SU-DHL-6 (cell line): ENCODE data around the gene EYS.

Experiments used
- EZH2phosphoT487 ChIP-seq: fragments of 200-600 bp; sonication (generic), shearing (Covaris generic); conservative IDR thresholded peaks from 2 replicates; pipeline ENCODE4 v1.6.1; 2018; ENCODE audit warnings: mild to moderate bottlenecking, antibody characterized with exemption, low read length, moderate library complexity, mixed read lengths
- TF ChIP-seq, protein P1 (sequence below): fragments of 200-600 bp; sonication (generic); IDR thresholded peaks from one replicate; pipeline ENCODE4 v1.5.1; 2017; ENCODE audit warnings: antibody characterized with exemption, mild to moderate bottlenecking, low read length, moderate library complexity; ENCODE audit not compliant: insufficient read depth, poor library complexity, severe bottlenecking

DNA sequence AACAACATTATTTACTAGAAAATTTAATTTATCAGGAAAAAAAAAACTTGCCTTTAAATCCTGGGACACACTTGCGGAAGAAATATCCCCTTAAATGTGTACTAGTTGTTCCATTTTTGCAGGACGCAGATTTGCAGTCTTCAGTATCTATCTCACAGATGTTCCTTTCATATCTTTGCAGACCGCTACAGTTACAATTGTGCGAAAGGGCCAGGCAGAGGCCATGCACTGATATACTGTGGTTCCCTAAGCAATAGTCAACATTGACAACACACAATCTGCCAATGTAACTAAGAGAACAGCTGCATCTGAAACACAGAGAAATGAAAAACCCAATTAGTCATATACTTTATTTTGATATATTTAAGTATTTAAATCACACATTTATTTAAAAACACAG lies 411.2 kb downstream of the EYS start:
- TF ChIP-seq, protein P1, sequence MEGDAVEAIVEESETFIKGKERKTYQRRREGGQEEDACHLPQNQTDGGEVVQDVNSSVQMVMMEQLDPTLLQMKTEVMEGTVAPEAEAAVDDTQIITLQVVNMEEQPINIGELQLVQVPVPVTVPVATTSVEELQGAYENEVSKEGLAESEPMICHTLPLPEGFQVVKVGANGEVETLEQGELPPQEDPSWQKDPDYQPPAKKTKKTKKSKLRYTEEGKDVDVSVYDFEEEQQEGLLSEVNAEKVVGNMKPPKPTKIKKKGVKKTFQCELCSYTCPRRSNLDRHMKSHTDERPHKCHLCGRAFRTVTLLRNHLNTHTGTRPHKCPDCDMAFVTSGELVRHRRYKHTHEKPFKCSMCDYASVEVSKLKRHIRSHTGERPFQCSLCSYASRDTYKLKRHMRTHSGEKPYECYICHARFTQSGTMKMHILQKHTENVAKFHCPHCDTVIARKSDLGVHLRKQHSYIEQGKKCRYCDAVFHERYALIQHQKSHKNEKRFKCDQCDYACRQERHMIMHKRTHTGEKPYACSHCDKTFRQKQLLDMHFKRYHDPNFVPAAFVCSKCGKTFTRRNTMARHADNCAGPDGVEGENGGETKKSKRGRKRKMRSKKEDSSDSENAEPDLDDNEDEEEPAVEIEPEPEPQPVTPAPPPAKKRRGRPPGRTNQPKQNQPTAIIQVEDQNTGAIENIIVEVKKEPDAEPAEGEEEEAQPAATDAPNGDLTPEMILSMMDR: no peak
- TF ChIP-seq EZH2phosphoT487: no peak
